Measurements from ENCODE around the gene WDR41. TPM values are rescaled to one million over a fixed set of nuclear protein-coding genes. Genes with fewer than 3 reads are reported as not detected.

The WDR41 gene
- total RNA-seq, 2 donors from 2014 or later = 48.9 to 129 TPM

- TF ChIP-seq, protein P1, sequence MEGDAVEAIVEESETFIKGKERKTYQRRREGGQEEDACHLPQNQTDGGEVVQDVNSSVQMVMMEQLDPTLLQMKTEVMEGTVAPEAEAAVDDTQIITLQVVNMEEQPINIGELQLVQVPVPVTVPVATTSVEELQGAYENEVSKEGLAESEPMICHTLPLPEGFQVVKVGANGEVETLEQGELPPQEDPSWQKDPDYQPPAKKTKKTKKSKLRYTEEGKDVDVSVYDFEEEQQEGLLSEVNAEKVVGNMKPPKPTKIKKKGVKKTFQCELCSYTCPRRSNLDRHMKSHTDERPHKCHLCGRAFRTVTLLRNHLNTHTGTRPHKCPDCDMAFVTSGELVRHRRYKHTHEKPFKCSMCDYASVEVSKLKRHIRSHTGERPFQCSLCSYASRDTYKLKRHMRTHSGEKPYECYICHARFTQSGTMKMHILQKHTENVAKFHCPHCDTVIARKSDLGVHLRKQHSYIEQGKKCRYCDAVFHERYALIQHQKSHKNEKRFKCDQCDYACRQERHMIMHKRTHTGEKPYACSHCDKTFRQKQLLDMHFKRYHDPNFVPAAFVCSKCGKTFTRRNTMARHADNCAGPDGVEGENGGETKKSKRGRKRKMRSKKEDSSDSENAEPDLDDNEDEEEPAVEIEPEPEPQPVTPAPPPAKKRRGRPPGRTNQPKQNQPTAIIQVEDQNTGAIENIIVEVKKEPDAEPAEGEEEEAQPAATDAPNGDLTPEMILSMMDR (IDR thresholded peaks at IDR 0.05) = no peak
Observed at GRCh38 chr5:77425998-77426659, 66.0 kb downstream of the WDR41 start.

GRCh38 chr5:77425420-77425819, 66.7 kb downstream of the WDR41 start:
- TF ChIP-seq, protein P1 (IDR thresholded peaks at IDR 0.05) = no peak
- no peak for ATAC-seq (ENCODE audit: insufficient number of reproducible peaks, low FRiP score, low read depth)
- peaks cover 21 to 72% of the 10 kb centered on the region in 2 donors for H3K4me1 ChIP-seq (ENCODE audit: control insufficient read depth in 1 of 2, low read depth in 2 of 2)
- H3K36me3 ChIP-seq = no peaks in the 10 kb centered on the region
- H3K27ac ChIP-seq = peak overlapping the region; percentile 73 to 94
- H3K4me3 ChIP-seq = no peak overlapping the region
- no peaks in the 10 kb centered on the region for H3K27me3 ChIP-seq (replicated peaks; ENCODE audit: insufficient read depth)
- DNase-seq (ENCODE audit: low spot score) = no peak
- no peaks in the 10 kb centered on the region for H3K9me3 ChIP-seq

More at GRCh38 chr5:77425998-77426659, 66.0 kb downstream of the WDR41 start:
- DNase-seq (ENCODE audit: low spot score) (no peak), ATAC-seq (ENCODE audit: insufficient number of reproducible peaks, low FRiP score, low read depth) (no peak)
- Histone ChIP-seq H3K4me1 (ENCODE audit: control insufficient read depth in 1 of 2, low read depth in 2 of 2) (peaks cover 21 to 73% of the 10 kb centered on the region in 2 donors), H3K36me3 (no peaks in the 10 kb centered on the region), H3K9me3 (no peaks in the 10 kb centered on the region), H3K27ac (peak overlapping the region; percentile 73 to 94), H3K27me3 (replicated peaks; ENCODE audit: insufficient read depth) (no peaks in the 10 kb centered on the region), H3K4me3 (no peak overlapping the region)

DNA sequence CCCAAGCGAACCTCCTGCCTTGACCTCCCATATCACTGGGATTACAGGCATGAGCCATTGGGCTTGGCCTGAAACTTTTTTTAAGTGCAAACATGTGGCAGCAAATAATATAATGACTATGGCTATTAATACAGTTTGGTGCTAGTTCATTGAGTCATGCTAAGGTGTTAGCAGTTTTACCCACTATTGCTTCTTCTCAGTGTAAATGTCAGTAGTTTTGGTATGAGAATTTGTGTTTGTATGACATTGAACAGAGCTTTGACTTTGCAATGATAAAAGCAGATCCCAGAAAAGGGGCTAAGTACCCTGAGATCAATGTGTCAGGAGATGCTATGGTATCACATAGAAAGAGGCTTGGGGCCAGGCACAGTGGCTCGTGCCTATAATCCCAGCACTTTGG, 67.2 kb downstream of the WDR41 start:
- Histone ChIP-seq H3K4me3 (no peak overlapping the region), H3K27ac (peak overlapping the region; percentile 73 to 94), H3K36me3 (no peaks in the 10 kb centered on the region), H3K4me1 (ENCODE audit: control insufficient read depth in 1 of 2, low read depth in 2 of 2) (peaks cover 21 to 69% of the 10 kb centered on the region in 2 donors), H3K9me3 (no peaks in the 10 kb centered on the region), H3K27me3 (replicated peaks; ENCODE audit: insufficient read depth) (no peaks in the 10 kb centered on the region)
- ATAC-seq (ENCODE audit: insufficient number of reproducible peaks, low FRiP score, low read depth) = no peak
- DNase-seq (ENCODE audit: low spot score) = no peak
- TF ChIP-seq, protein P1 (IDR thresholded peaks at IDR 0.05) = no peak

GRCh38 chr5:77423022-77423750, 68.9 kb downstream of the WDR41 start:
- no peaks in the 10 kb centered on the region for H3K9me3 ChIP-seq
- TF ChIP-seq, protein P1 (IDR thresholded peaks at IDR 0.05) = no peak
- DNase-seq (ENCODE audit: low spot score) (no peak), ATAC-seq (ENCODE audit: insufficient number of reproducible peaks, low FRiP score, low read depth) (no peak)
- no peak overlapping the region for H3K4me3 ChIP-seq
- H3K27me3 ChIP-seq (replicated peaks; ENCODE audit: insufficient read depth) = no peaks in the 10 kb centered on the region
- H3K27ac ChIP-seq = peak overlapping the region; percentile 47 to 94
- no peaks in the 10 kb centered on the region for H3K36me3 ChIP-seq
- peaks cover 16 to 68% of the 10 kb centered on the region in 2 donors for H3K4me1 ChIP-seq (ENCODE audit: control insufficient read depth in 1 of 2, low read depth in 2 of 2)

GRCh38 chr5:77420940-77421339, 71.2 kb downstream of the WDR41 start:
- DNase-seq (ENCODE audit: low spot score) (no peak), ATAC-seq (ENCODE audit: insufficient number of reproducible peaks, low FRiP score, low read depth) (no peak)
- no peaks in the 10 kb centered on the region for H3K36me3 ChIP-seq
- no peaks in the 10 kb centered on the region for H3K27me3 ChIP-seq (replicated peaks; ENCODE audit: insufficient read depth)
- H3K27ac ChIP-seq = peak overlapping the region; percentile 93 to 94
- TF ChIP-seq, protein P1 (IDR thresholded peaks at IDR 0.05) = no peak
- H3K9me3 ChIP-seq = no peaks in the 10 kb centered on the region
- peaks cover 16 to 70% of the 10 kb centered on the region in 2 donors for H3K4me1 ChIP-seq (ENCODE audit: control insufficient read depth in 1 of 2, low read depth in 2 of 2)
- H3K4me3 ChIP-seq = no peak overlapping the region
